Activated CD4-positive, alpha-beta T cell treated with anti-CD3 and anti-CD28 coated beads, Interleukin-2, amount 10 ng/mL, durations not matched to agents 7 days and 5 days (primary cell): ENCODE data around the gene MRPL34. TPM values are rescaled to one million over a fixed set of nuclear protein-coding genes. Genes with fewer than 3 reads are reported as not detected.
A peak's percentile ranks its signal among the peaks of the same experiment; 100 is the strongest.

Experiments used
- CTCF ChIA-PET: fragments of 350-600 bp; sonication (Branson Sonifier 250); formaldehyde crosslinking; loops from one replicate; lab custom pipeline; 2021; ENCODE audit warnings: antibody characterized with exemption; lab: Charles Lee
- POLR2A ChIA-PET: fragments of 350-600 bp; sonication (Branson Sonifier 250); formaldehyde crosslinking; loops from one replicate; lab custom pipeline; 2021; ENCODE audit warnings: antibody characterized with exemption; lab: Charles Lee
- DNase-seq: peaks from one replicate; pipeline ENCODE4 v3.0.0-alpha.2; 2020
- H3K27ac Mint-ChIP-seq: one replicate; pipeline ENCODE4 v1.8.0; 2021; ENCODE audit warnings: mild to moderate bottlenecking, moderate library complexity, mixed read lengths
- H3K27me3 Mint-ChIP-seq: one replicate; pipeline ENCODE4 v1.8.0; 2021; ENCODE audit warnings: mixed read lengths
- H3K36me3 Mint-ChIP-seq: one replicate; pipeline ENCODE4 v1.8.0; 2021; ENCODE audit warnings: low read depth, mixed read lengths
- H3K4me1 Mint-ChIP-seq: one replicate; pipeline ENCODE4 v1.8.0; 2021; ENCODE audit warnings: mixed read lengths
- H3K4me3 Mint-ChIP-seq: one replicate; pipeline ENCODE4 v1.8.0; 2021; ENCODE audit warnings: mild to moderate bottlenecking, moderate library complexity, mixed read lengths
- H3K9me3 Mint-ChIP-seq: one replicate; pipeline ENCODE4 v1.8.0; 2021; ENCODE audit warnings: mixed read lengths
- total RNA-seq, 2 experiments: library from RNA; stranded (reverse); gene quantifications; one replicate each; pipeline ENCODE4 v1.2.3, GENCODE V29; 2021

MRPL34 gene
- total RNA-seq, 2 experiments from 2014 or later: 79.5 to 80.8 TPM

- Mint-ChIP-seq H3K4me3 (peak overlapping the region; percentile 86), H3K4me1 (peaks cover 52% of the 10 kb centered on the region), H3K36me3 (peaks cover 16% of the 10 kb centered on the region), H3K9me3 (no peaks in the 10 kb centered on the region), H3K27me3 (peaks cover 13% of the 10 kb centered on the region), H3K27ac (peak overlapping the region; percentile 95)
- ChIA-PET POLR2A (no interaction called here), CTCF (interaction anchor here (0.5 to 2.2 kb wide), 10 partner anchors 10 to 86 kb away, joined by 3 to 7 read pairs (median 4); partner anchors contain the start of genes DDA1, MRPL34 and MVB12A)
- DNase-seq: peak; percentile 84
These were observed 28.1 kb downstream of the MRPL34 start for GRCh38 chr19:17333611-17334413.

- POLR2A ChIA-PET: no interaction called here
- H3K27me3 Mint-ChIP-seq: peaks cover 11% of the 10 kb centered on the region
- peaks cover 55% of the 10 kb centered on the region for H3K4me1 Mint-ChIP-seq
- CTCF ChIA-PET: interaction anchor here (0.6 to 0.8 kb wide), 3 partner anchors 26 to 1406 kb away, joined by 3 to 4 read pairs (median 4); partner anchors contain the start of genes DDA1 and MVB12A
- H3K9me3 Mint-ChIP-seq: no peaks in the 10 kb centered on the region
- peak; percentile 97 for DNase-seq
- H3K4me3 Mint-ChIP-seq: peak within 1 kb of the TSS; percentile 86
- peaks cover 18% of the 10 kb centered on the region for H3K36me3 Mint-ChIP-seq
- peak within 1 kb of the TSS; percentile 95 for H3K27ac Mint-ChIP-seq
These were observed 29.0 kb downstream of the MRPL34 start, which contains the start of gene ANO8 for GRCh38 chr19:17334414-17335409. ANO8 (minus strand) TSS chr19:17334855; CDS start chr19:17334670, 185 bp downstream.

- peaks cover 16% of the 10 kb centered on the region for H3K36me3 Mint-ChIP-seq
- ChIA-PET POLR2A (no interaction called here), CTCF (interaction anchor here (0.6 kb wide), 2 partner anchors 285 to 1405 kb away, joined by 3 to 4 read pairs; no protein-coding TSS in a partner anchor)
- peaks cover 2% of the 10 kb centered on the region for H3K27me3 Mint-ChIP-seq
- no peaks in the 10 kb centered on the region for H3K9me3 Mint-ChIP-seq
- H3K4me3 Mint-ChIP-seq: peak overlapping the region; percentile 49
- no peak overlapping the region for H3K27ac Mint-ChIP-seq
- peaks cover 51% of the 10 kb centered on the region for H3K4me1 Mint-ChIP-seq
- DNase-seq: no peak
These were observed 29.9 kb downstream of the MRPL34 start for GRCh38 chr19:17335575-17335974.

DNA sequence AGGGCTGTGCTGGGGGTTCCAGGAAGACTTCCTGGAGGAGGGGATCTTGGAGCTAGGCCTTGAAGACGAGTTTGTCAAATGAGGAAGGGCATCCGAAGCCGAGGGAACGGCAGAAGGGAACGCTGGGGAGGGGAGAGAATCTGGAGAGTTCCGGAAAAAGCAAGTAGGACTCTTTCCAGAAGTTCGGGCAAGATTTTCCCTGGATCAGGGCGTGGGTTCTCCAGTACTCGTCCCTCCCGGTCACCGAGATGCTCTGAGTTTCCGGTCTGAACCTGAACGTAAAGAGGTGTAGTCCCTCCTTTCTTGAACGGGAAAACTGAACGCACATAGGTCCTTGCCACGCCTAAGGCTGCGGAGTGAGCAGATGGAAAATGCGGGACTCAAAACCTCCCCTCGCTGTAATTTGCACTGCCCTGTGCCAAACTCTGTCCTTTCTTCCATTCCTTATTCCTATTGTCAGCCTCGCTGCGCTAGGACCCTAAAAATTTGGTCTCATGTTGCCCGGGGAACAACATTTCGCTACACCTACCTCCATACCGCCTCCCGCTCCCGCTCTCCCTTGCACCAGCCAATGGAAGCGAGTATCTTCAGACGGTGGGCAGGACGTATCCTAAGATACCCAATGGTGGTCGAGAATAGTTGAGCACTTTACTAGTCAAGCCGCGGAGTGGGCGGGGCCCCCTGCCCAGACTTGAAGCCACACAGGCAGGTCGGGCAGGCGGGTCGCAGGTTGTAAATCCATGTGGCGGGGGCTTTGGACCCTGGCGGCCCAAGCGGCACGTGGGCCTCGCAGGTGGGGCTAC, 31.4 kb downstream of the MRPL34 start, which contains the start of gene GTPBP3:
Gene GTPBP3, plus strand, starts transcription at position 682 of the 803 bp plus-strand sequence. Its CDS starts 59 bp downstream, at position 741.
- H3K4me1 Mint-ChIP-seq: peaks cover 49% of the 10 kb centered on the region
- H3K9me3 Mint-ChIP-seq: no peaks in the 10 kb centered on the region
- H3K27me3 Mint-ChIP-seq: no peaks in the 10 kb centered on the region
- ChIA-PET POLR2A (interaction anchor here (0.6 kb wide), 1 partner anchor 72 kb away, joined by 3 read pairs; no protein-coding TSS in a partner anchor), CTCF (no interaction called here)
- peaks cover 12% of the 10 kb centered on the region for H3K36me3 Mint-ChIP-seq
- H3K27ac Mint-ChIP-seq: peak within 1 kb of the TSS; percentile 89
- peak; percentile 99 for DNase-seq
- H3K4me3 Mint-ChIP-seq: peak within 1 kb of the TSS; percentile 79

DNA sequence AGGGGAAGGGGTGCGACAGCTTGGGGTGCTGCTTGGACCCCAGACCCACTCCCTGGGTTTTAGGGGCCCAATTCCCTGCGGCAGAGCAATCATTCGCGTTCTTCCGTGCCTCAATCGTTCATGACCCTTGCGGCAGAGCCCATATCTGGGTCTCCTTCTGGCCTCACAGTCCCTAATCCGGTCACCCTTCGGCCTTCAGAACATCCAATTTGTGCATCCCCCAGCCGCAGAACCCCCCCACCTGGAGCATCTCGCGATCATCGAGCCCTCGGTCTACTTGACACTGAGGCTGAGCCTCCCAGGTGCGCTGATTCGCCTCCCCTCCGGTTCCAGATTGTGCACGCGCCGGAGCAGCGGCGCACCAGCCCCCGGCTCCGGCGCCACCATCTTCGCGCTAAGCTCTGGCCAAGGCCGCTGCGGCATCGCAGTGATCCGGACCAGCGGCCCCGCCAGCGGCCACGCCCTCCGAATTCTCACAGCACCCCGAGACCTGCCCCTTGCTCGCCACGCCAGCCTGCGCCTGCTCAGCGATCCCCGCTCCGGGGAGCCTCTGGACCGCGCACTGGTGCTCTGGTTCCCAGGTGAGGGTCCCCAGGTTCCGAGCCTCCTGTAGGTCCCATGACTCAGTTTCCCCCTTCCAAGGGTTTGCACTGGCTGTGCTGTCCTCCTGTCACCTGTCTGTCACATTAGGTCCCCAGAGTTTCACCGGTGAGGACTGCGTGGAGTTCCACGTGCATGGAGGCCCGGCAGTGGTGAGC, 32.2 kb downstream of the MRPL34 start:
- POLR2A ChIA-PET: interaction anchor here (0.6 kb wide), 1 partner anchor 73 kb away, joined by 3 read pairs; no protein-coding TSS in a partner anchor
- CTCF ChIA-PET: no interaction called here
- DNase-seq: peak; percentile 45
- peaks cover 43% of the 10 kb centered on the region for H3K4me1 Mint-ChIP-seq
- no peaks in the 10 kb centered on the region for H3K9me3 Mint-ChIP-seq
- peak overlapping the region; percentile 79 for H3K4me3 Mint-ChIP-seq
- no peaks in the 10 kb centered on the region for H3K27me3 Mint-ChIP-seq
- peak overlapping the region; percentile 89 for H3K27ac Mint-ChIP-seq
- peaks cover 8% of the 10 kb centered on the region for H3K36me3 Mint-ChIP-seq

DNA sequence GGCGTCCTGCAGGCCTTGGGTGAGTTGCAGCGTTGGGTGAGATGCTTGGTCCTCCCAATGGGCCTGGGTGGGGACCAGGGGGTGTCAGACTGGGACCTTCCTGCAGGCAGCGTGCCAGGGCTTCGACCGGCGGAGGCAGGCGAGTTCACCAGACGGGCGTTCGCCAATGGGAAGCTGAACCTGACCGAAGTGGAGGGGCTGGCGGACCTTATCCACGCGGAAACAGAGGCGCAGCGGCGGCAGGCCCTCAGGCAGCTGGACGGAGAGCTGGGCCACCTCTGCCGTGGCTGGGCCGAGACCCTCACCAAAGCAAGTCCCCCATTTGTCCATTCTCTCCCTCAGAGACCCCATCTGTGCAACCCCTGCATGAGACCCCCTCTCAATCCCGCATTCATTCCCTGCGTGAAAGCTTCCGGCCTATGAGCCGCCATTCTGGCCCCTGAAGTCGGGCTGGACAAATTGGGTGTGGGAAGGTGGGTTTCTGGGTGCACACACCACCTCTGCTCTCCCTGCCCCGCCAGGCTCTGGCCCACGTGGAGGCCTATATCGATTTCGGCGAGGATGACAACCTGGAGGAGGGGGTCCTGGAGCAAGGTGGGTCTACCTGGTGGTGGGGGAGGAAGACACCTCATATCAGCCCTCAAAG, 32.9 kb downstream of the MRPL34 start:
- Mint-ChIP-seq H3K27me3 (no peaks in the 10 kb centered on the region), H3K9me3 (no peaks in the 10 kb centered on the region), H3K4me3 (peak overlapping the region; percentile 79), H3K36me3 (peaks cover 6% of the 10 kb centered on the region), H3K27ac (peak overlapping the region; percentile 89), H3K4me1 (peaks cover 39% of the 10 kb centered on the region)
- ChIA-PET CTCF (interaction anchor here (0.5 kb wide), 1 partner anchor 61 kb away, joined by 3 read pairs; no protein-coding TSS in a partner anchor), POLR2A (no interaction called here)
- no peak for DNase-seq

- Mint-ChIP-seq H3K27me3 (no peaks in the 10 kb centered on the region), H3K4me1 (peaks cover 34% of the 10 kb centered on the region), H3K4me3 (peak overlapping the region; percentile 79), H3K9me3 (no peaks in the 10 kb centered on the region), H3K27ac (no peak overlapping the region), H3K36me3 (peaks cover 3% of the 10 kb centered on the region)
- CTCF ChIA-PET: interaction anchor here (0.5 to 1.4 kb wide), 3 partner anchors 9 to 61 kb away, joined by 3 to 4 read pairs (median 4); no protein-coding TSS in a partner anchor
- POLR2A ChIA-PET: no interaction called here
- DNase-seq: peak; percentile 46
These were observed 33.5 kb downstream of the MRPL34 start for GRCh38 chr19:17339088-17339741.

DNA sequence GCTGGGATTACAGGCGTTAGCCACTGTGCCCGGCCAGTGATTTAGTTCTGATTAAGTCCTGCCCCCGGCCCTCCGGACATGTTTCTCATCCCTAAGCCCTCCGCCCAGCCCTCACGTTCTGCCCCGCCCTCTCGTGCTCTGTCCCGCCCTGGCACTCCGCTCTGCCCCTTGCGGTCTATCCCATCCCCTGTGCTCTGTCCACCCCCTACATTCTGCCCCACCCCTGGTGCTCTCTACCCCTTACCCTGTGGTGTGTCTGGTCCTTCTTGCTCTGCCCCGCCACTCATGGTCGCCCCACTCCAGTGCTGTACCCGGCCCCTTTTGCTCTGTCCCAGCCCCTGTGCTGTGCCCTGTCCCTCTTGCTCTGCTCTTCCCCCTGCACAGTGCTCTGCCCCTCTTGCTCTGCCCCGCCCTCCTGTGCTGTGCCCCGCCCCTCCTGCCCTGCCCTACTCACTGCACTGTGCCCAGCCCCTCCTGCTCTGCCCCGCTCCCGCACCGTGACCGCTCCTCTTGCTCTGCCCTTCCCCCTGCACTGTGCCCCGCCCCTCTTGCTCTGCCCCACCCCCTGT, 34.7 kb downstream of the MRPL34 start:
- ChIA-PET CTCF (interaction anchor here (0.6 to 1.4 kb wide), 2 partner anchors 10 to 27 kb away, joined by 3 to 4 read pairs; no protein-coding TSS in a partner anchor), POLR2A (no interaction called here)
- H3K9me3 Mint-ChIP-seq: no peaks in the 10 kb centered on the region
- no peak overlapping the region for H3K27ac Mint-ChIP-seq
- H3K4me1 Mint-ChIP-seq: peaks cover 27% of the 10 kb centered on the region
- no peaks in the 10 kb centered on the region for H3K27me3 Mint-ChIP-seq
- no peak for DNase-seq
- peaks cover 3% of the 10 kb centered on the region for H3K36me3 Mint-ChIP-seq
- H3K4me3 Mint-ChIP-seq: no peak overlapping the region

- ChIA-PET POLR2A (no interaction called here), CTCF (interaction anchor here (0.6 to 1.4 kb wide), 2 partner anchors 11 to 26 kb away, joined by 3 to 4 read pairs; no protein-coding TSS in a partner anchor)
- no peaks in the 10 kb centered on the region for H3K27me3 Mint-ChIP-seq
- H3K27ac Mint-ChIP-seq: no peak overlapping the region
- H3K9me3 Mint-ChIP-seq: no peaks in the 10 kb centered on the region
- H3K4me1 Mint-ChIP-seq: peaks cover 24% of the 10 kb centered on the region
- peaks cover 3% of the 10 kb centered on the region for H3K36me3 Mint-ChIP-seq
- DNase-seq: no peak
- H3K4me3 Mint-ChIP-seq: no peak overlapping the region
These were observed 35.2 kb downstream of the MRPL34 start for GRCh38 chr19:17340871-17341357.

DNA sequence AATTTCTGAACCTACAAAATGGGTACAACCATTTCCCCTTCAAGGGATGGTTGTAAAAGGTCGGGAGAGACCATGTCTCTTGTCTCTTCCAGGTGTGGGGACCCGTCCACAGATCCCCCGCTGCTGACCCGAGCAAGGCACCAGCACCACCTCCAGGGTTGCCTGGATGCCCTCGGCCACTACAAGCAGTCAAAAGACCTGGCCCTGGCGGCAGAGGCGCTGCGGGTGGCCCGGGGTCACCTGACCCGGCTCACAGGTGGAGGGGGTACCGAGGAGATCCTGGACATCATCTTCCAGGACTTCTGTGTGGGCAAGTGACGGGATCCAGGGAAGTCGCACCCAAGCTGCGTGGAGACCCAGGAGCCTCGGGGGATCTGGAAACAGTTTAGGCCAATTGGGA, 35.7 kb downstream of the MRPL34 start:
- no peak for DNase-seq
- CTCF ChIA-PET: no interaction called here
- Mint-ChIP-seq H3K4me1 (peaks cover 27% of the 10 kb centered on the region), H3K27ac (no peak overlapping the region), H3K27me3 (no peaks in the 10 kb centered on the region), H3K9me3 (no peaks in the 10 kb centered on the region), H3K4me3 (no peak overlapping the region), H3K36me3 (peaks cover 3% of the 10 kb centered on the region)
- POLR2A ChIA-PET: no interaction called here
